H9 (cell line): Measurements from ENCODE around the gene BAX. TPM values are rescaled to one million over a fixed set of nuclear protein-coding genes. Genes with fewer than 3 reads are reported as not detected.

Experiments used
- DNase-seq: peaks from one replicate; pipeline ENCODE4 v3.0.0-alpha.2; 2017
- H2AFZ ChIP-seq: one replicate; pipeline ENCODE4 v1.6.1; 2013; ENCODE audit warnings: mild to moderate bottlenecking, low read length, control low read depth, moderate library complexity
- H2AK5ac ChIP-seq: 2 replicates; pipeline ENCODE4 v1.6.1; 2013; ENCODE audit warnings: low read length, control low read depth, mixed read lengths; ENCODE audit not compliant: insufficient read length
- H2BK120ac ChIP-seq: one replicate; pipeline ENCODE4 v1.6.1; 2013; ENCODE audit warnings: low read depth, mild to moderate bottlenecking, low read length, control low read depth, inconsistent platforms; ENCODE audit not compliant: poor library complexity, severe bottlenecking
- H2BK12ac ChIP-seq: 2 replicates; pipeline ENCODE4 v1.6.1; 2013; ENCODE audit warnings: low read length, control low read depth, mixed read lengths, low read depth; ENCODE audit not compliant: insufficient read length
- H2BK15ac ChIP-seq: 2 replicates; pipeline ENCODE4 v1.6.1; 2013; ENCODE audit warnings: low read depth, low read length, control low read depth
- H2BK20ac ChIP-seq: one replicate; pipeline ENCODE4 v1.6.1; 2013; ENCODE audit warnings: low read depth, mild to moderate bottlenecking, low read length, control low read depth, inconsistent platforms; ENCODE audit not compliant: poor library complexity, severe bottlenecking
- H2BK5ac ChIP-seq: 2 replicates; pipeline ENCODE4 v1.6.1; 2013; ENCODE audit warnings: low read length, control low read depth, mixed read lengths; ENCODE audit not compliant: insufficient read length
- H3K14ac ChIP-seq: 2 replicates; pipeline ENCODE4 v1.6.1; 2013; ENCODE audit warnings: low read length, control low read depth; ENCODE audit not compliant: insufficient read depth
- H3K18ac ChIP-seq: 2 replicates; pipeline ENCODE4 v1.6.1; 2013; ENCODE audit warnings: low read depth, mild to moderate bottlenecking, mixed read lengths, low read length, control low read depth; ENCODE audit not compliant: insufficient read length
- H3K23ac ChIP-seq: 2 replicates; pipeline ENCODE4 v1.6.1; 2013; ENCODE audit warnings: low read length, control low read depth, mixed read lengths, low read depth; ENCODE audit not compliant: insufficient read length
- H3K23me2 ChIP-seq: 2 replicates; pipeline ENCODE4 v1.6.1; 2013; ENCODE audit warnings: low read depth, mild to moderate bottlenecking, mixed read lengths, low read length, control low read depth; ENCODE audit not compliant: insufficient read length, poor library complexity, severe bottlenecking
- H3K27ac ChIP-seq: 2 replicates; pipeline ENCODE4 v1.5.1; 2013; ENCODE audit warnings: low read length, control low read depth, mixed read lengths, low read depth; ENCODE audit not compliant: insufficient read length
- H3K27me3 ChIP-seq: 2 replicates; pipeline ENCODE4 v1.6.1; 2013; ENCODE audit warnings: low read length, control low read depth, inconsistent platforms; ENCODE audit not compliant: insufficient read depth
- H3K4ac ChIP-seq: 2 replicates; pipeline ENCODE4 v1.6.1; 2013; ENCODE audit warnings: low read depth, mild to moderate bottlenecking, control low read depth, inconsistent platforms, low read length, moderate library complexity
- H3K4me1 ChIP-seq: 2 replicates; pipeline ENCODE4 v1.6.1; 2013; ENCODE audit warnings: low read length, control low read depth, inconsistent platforms; ENCODE audit not compliant: insufficient read depth
- H3K4me2 ChIP-seq: 2 replicates; pipeline ENCODE4 v1.6.1; 2013; ENCODE audit warnings: low read length, control low read depth, mixed read lengths; ENCODE audit not compliant: insufficient read length, insufficient read depth
- H3K56ac ChIP-seq: 2 replicates; pipeline ENCODE4 v1.6.1; 2013; ENCODE audit warnings: low read depth, mild to moderate bottlenecking, mixed read lengths, low read length, control low read depth; ENCODE audit not compliant: insufficient read length
- H3K79me1 ChIP-seq: 2 replicates; pipeline ENCODE4 v1.6.1; 2013; ENCODE audit warnings: low read depth, mild to moderate bottlenecking, moderate library complexity, low read length, control low read depth, inconsistent platforms; ENCODE audit not compliant: insufficient read depth, poor library complexity, severe bottlenecking
- H3K79me2 ChIP-seq: 2 replicates; pipeline ENCODE4 v1.6.1; 2013; ENCODE audit warnings: low read length, control low read depth, inconsistent platforms; ENCODE audit not compliant: insufficient read depth
- H3K9ac ChIP-seq: 2 replicates; pipeline ENCODE4 v1.6.1; 2013; ENCODE audit warnings: low read length, control low read depth, mixed read lengths; ENCODE audit not compliant: insufficient read length; ENCODE audit errors: extremely low read depth
- H3K9me3 ChIP-seq: one replicate; pipeline ENCODE4 v1.6.1; 2013; ENCODE audit warnings: low read depth, low read length, inconsistent platforms; ENCODE audit not compliant: control insufficient read depth
- H3T11ph ChIP-seq: one replicate; pipeline ENCODE4 v1.6.1; 2013; ENCODE audit warnings: mild to moderate bottlenecking, low read length, control low read depth, inconsistent platforms
- H4K20me1 ChIP-seq: one replicate; pipeline ENCODE4 v1.6.1; 2013; ENCODE audit not compliant: control insufficient read depth, insufficient read length, insufficient read depth
- H4K5ac ChIP-seq: 2 replicates; pipeline ENCODE4 v1.6.1; 2013; ENCODE audit warnings: low read depth, mild to moderate bottlenecking, mixed read lengths, low read length, control low read depth; ENCODE audit not compliant: insufficient read length
- H4K8ac ChIP-seq: replicated peaks from 2 replicates; pipeline ENCODE4 v1.6.1; 2013; ENCODE audit warnings: low read length, control low read depth, mixed read lengths, low read depth; ENCODE audit not compliant: insufficient read length
- H4K91ac ChIP-seq: 2 replicates; pipeline ENCODE4 v1.6.1; 2013; ENCODE audit warnings: low read depth, mild to moderate bottlenecking, moderate library complexity, mixed read lengths, low read length, control low read depth; ENCODE audit not compliant: insufficient read length
- H3K27ac Mint-ChIP-seq, 3 experiments: 2 replicates in 2 of 3; 3 replicates in 1 of 3; pipeline ENCODE4 v1.8.0; 2020 to 2021; ENCODE audit warnings: mixed read lengths in 3 of 3, mild to moderate bottlenecking in 1 of 3, moderate library complexity in 1 of 3
- H3K27me3 Mint-ChIP-seq: 2 replicates; pipeline ENCODE4 v1.8.0; 2021; ENCODE audit warnings: low read depth, mild to moderate bottlenecking, moderate library complexity, mixed read lengths
- H3K36me3 Mint-ChIP-seq, 3 experiments: 2 replicates in 2 of 3; 3 replicates in 1 of 3; pipeline ENCODE4 v1.8.0; 2020 to 2021; ENCODE audit warnings: low read depth in 3 of 3, mixed read lengths in 3 of 3; ENCODE audit not compliant: insufficient read depth in 1 of 3
- H3K4me1 Mint-ChIP-seq, 2 experiments: 2 replicates each; pipeline ENCODE4 v1.8.0; 2020; ENCODE audit warnings: mixed read lengths in 2 of 2
- H3K4me3 Mint-ChIP-seq, 2 experiments: 2 replicates in 1 of 2; 3 replicates in 1 of 2; pipeline ENCODE4 v1.8.0; 2020 to 2021; ENCODE audit warnings: mild to moderate bottlenecking in 2 of 2, mixed read lengths in 2 of 2, moderate library complexity in 1 of 2
- H3K9me3 Mint-ChIP-seq, 2 experiments: 2 replicates in 1 of 2; 3 replicates in 1 of 2; pipeline ENCODE4 v1.8.0; 2020; ENCODE audit warnings: mild to moderate bottlenecking in 2 of 2, mixed read lengths in 2 of 2, moderate library complexity in 1 of 2
- CTCF ChIP-seq: fragments of 200-600 bp; sonication (generic); conservative IDR thresholded peaks from 3 replicates; pipeline ENCODE4 v1.8.0; 2021; ENCODE audit warnings: antibody characterized with exemption, mild to moderate bottlenecking
- WGBS: extraction: QIAGEN DNeasy Blood & Tissue Kit; methylation state at CpG from one replicate; pipeline ENCODE4 v1.1.7; 2013; ENCODE audit warnings: missing lambda C conversion rate, low lambda C conversion rate, mixed read lengths; ENCODE audit not compliant: insufficient read length; ENCODE audit errors: extremely low coverage; 5-methylcytosine and 5-hydroxymethylcytosine counted together
- total RNA-seq: library from RNA; stranded (reverse); gene quantifications from 2 replicates; pipeline ENCODE4 v1.2.1, GENCODE V29; 2021

Gene BAX
- total RNA-seq, 1 experiment from 2014 or later = 310 TPM

DNA sequence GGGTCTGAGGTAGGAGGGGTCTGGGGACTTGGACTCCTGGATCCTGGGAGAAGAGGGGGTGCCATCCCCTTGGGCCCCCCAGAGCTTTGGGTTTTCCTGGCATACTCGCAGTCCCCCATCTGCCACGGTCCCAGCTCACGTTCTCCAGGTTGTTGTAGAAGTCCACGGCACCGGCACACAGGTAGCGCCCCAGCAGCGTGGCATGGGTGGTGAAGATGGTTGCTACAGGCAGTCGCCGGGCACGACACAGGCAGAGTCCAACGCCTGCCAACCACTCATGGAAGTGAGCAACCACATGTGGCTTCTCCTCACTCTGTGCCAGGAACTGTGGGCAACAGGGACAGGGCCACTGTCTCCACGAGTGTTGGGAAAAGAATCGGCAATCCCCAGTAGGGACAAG is 31.0 kb downstream of the BAX start:
- Mint-ChIP-seq H3K4me3 (no peak overlapping the region), H3K27ac (no peak overlapping the region), H3K27me3 (no peaks in the 10 kb centered on the region), H3K36me3 (peaks cover 29 to 72% (median 67%) of the 10 kb centered on the region in 3 experiments), H3K4me1 (peaks cover 8% of the 10 kb centered on the region in 2 experiments), H3K9me3 (no peaks in the 10 kb centered on the region; a peak in 1 of 5 replicates)
- Histone ChIP-seq H4K91ac (no peak overlapping the region), H3K4ac (no peak overlapping the region), H3K79me2 (no peaks in the 10 kb centered on the region), H3K27ac (no peak overlapping the region), H4K5ac (no peak overlapping the region), H3K23me2 (no peaks in the 10 kb centered on the region), H2BK12ac (no peak overlapping the region), H3K18ac (no peak overlapping the region), H3K4me2 (no peak overlapping the region), H2BK5ac (no peak overlapping the region), H3K4me1 (no peaks in the 10 kb centered on the region), H2AFZ (no peak overlapping the region), H3K56ac (no peak overlapping the region), H3K9ac (no peak overlapping the region), H3K27me3 (no peaks in the 10 kb centered on the region), H2AK5ac (no peak overlapping the region), H4K20me1 (no peaks in the 10 kb centered on the region), H3K9me3 (no peaks in the 10 kb centered on the region), H2BK15ac (no peak overlapping the region), H3T11ph (no peak overlapping the region), H2BK120ac (no peak overlapping the region), H3K14ac (no peak overlapping the region), H3K23ac (no peak overlapping the region), H4K8ac (no peak overlapping the region), H3K79me1 (no peaks in the 10 kb centered on the region), H2BK20ac (no peak overlapping the region)
- no CpG with 5 or more reads among the region's 13 CpGs for WGBS
- no peak for DNase-seq
- TF ChIP-seq CTCF = no peak
